CD4-positive, alpha-beta T cell (primary cell): Measurements from ENCODE around the gene PARVB. TPM values are rescaled to one million over a fixed set of nuclear protein-coding genes. Genes with fewer than 3 reads are reported as not detected.

ENCODE experiments used
- ATAC-seq: fragments of 200-7000 bp; cut with Tn5 transposase; one replicate; pipeline ENCODE4 v1.10.0; 2022; ENCODE audit warnings: mild to moderate bottlenecking; ENCODE audit not compliant: poor library complexity
- CTCF ChIA-PET: fragments of 350-600 bp; sonication (Branson Sonifier 250); formaldehyde crosslinking; loops from one replicate; lab custom pipeline; 2021; ENCODE audit warnings: antibody characterized with exemption, inconsistent platforms; lab: Charles Lee
- POLR2A ChIA-PET: fragments of 350-600 bp; sonication (Branson Sonifier 250); formaldehyde crosslinking; loops from one replicate; lab custom pipeline; 2021; ENCODE audit warnings: antibody characterized with exemption, inconsistent platforms; lab: Charles Lee
- DNase-seq, 14 experiments: peaks; one replicate each; pipeline ENCODE4 v3.0.0-alpha.2; 2013 to 2020; ENCODE audit warnings: mixed read lengths in 2 of 14
- H3K27ac ChIP-seq, 2 donors: one replicate each; pipeline versions ENCODE4 v1.5.1 to v1.7.0; 2013; ENCODE audit warnings: low read length in 2 of 2, low read depth in 1 of 2, mild to moderate bottlenecking in 1 of 2
- H3K27me3 ChIP-seq, 2 experiments: 1 replicate in 1 of 2; 2 replicates in 1 of 2; pipeline versions ENCODE4 v1.6.1 to v1.7.0; 2013; ENCODE audit warnings: low read length in 2 of 2, control low read depth in 1 of 2, mild to moderate bottlenecking in 1 of 2, moderate library complexity in 1 of 2; ENCODE audit not compliant: insufficient read depth in 2 of 2, control insufficient read depth in 1 of 2
- H3K36me3 ChIP-seq: one replicate; pipeline ENCODE4 v1.6.1; 2013; ENCODE audit warnings: low read length, control low read depth; ENCODE audit not compliant: insufficient read depth
- H3K4me1 ChIP-seq: one replicate; pipeline ENCODE4 v1.6.1; 2013; ENCODE audit warnings: low read length, control low read depth; ENCODE audit not compliant: insufficient read depth
- H3K4me3 ChIP-seq: one replicate; pipeline ENCODE4 v1.5.1; 2013; ENCODE audit warnings: mild to moderate bottlenecking, low read length, moderate library complexity
- H3K9me3 ChIP-seq, 2 experiments: 1 replicate in 1 of 2; 2 replicates in 1 of 2; pipeline versions ENCODE4 v1.6.1 to v1.7.0; 2013; ENCODE audit warnings: low read length in 2 of 2, mild to moderate bottlenecking in 2 of 2, control low read depth in 1 of 2, moderate library complexity in 1 of 2; ENCODE audit not compliant: control insufficient read depth in 1 of 2, insufficient read depth in 1 of 2
- H3K27ac Mint-ChIP-seq: one replicate; pipeline ENCODE4 v1.8.0; 2020; ENCODE audit warnings: mixed read lengths
- H3K27me3 Mint-ChIP-seq: one replicate; pipeline ENCODE4 v1.8.0; 2021; ENCODE audit warnings: mixed read lengths
- H3K36me3 Mint-ChIP-seq: one replicate; pipeline ENCODE4 v1.8.0; 2021; ENCODE audit warnings: low read depth, mixed read lengths
- H3K4me1 Mint-ChIP-seq: one replicate; pipeline ENCODE4 v1.8.0; 2021; ENCODE audit warnings: low read depth, mixed read lengths
- H3K4me3 Mint-ChIP-seq: one replicate; pipeline ENCODE4 v1.8.0; 2020; ENCODE audit warnings: mild to moderate bottlenecking, mixed read lengths
- H3K9me3 Mint-ChIP-seq: one replicate; pipeline ENCODE4 v1.8.0; 2020; ENCODE audit warnings: mixed read lengths
- intact Hi-C, 2 experiments: fragments of 100-400 bp; cut with DNase I in 1 of 2; cut with micrococcal nuclease in 1 of 2; formaldehyde crosslinking; loops; one replicate each; pipeline versions ENCODE4 v1.15.1 to v1.9.0; 2023 to 2025; cut with DNase I, micrococcal nuclease
- total RNA-seq, 174 experiments: library from RNA in 2 of 174; stranded (reverse) in 2 of 174; gene quantifications; one replicate each; pipeline ENCODE4 v1.2.3 and lab custom pipeline; 2021 to 2026
- TF ChIP-seq, protein P1 (sequence below): fragments of 200-600 bp; IDR thresholded peaks from one replicate; pipeline ENCODE4 v1.8.0; 2022; ENCODE audit warnings: antibody characterized with exemption, mild to moderate bottlenecking

Gene PARVB
- total RNA-seq, 2 experiments from 2014 or later: 6.2 to 6.4 TPM

DNA sequence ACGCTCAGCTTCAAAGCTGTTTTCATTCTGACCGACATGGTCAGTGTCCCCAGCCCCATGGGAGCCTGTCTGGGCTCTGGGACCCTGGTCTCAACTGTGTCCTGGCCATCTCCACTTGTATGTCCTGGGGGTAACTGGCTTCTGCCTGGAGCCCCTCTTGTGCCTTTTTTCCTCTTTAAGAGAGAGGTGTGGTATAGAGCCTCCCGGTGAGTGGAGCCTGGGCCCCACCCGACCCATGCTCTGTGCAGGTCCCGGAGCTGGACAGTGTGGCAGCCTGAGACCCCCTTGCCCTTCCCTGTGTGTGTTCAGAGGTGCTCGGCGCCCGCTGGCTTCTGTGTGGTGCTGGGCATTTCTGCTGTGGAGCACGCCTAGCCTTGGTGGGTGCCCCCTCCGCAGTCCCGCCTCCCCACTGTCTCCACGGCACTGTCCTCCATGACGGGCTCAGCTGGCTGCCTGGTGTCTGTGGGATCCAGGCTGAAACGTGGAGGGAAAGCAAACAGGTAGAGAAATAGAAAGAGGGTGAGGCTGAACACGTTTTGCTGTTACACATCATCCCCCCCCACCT lies 74.9 kb downstream of the PARVB start:
- H3K27ac Mint-ChIP-seq: no peak overlapping the region
- H3K9me3 ChIP-seq: no peaks in the 10 kb centered on the region
- no peak overlapping the region for H3K27ac ChIP-seq
- peaks cover 3% of the 10 kb centered on the region for H3K36me3 ChIP-seq
- H3K9me3 Mint-ChIP-seq: no peaks in the 10 kb centered on the region
- TF ChIP-seq, protein P1, sequence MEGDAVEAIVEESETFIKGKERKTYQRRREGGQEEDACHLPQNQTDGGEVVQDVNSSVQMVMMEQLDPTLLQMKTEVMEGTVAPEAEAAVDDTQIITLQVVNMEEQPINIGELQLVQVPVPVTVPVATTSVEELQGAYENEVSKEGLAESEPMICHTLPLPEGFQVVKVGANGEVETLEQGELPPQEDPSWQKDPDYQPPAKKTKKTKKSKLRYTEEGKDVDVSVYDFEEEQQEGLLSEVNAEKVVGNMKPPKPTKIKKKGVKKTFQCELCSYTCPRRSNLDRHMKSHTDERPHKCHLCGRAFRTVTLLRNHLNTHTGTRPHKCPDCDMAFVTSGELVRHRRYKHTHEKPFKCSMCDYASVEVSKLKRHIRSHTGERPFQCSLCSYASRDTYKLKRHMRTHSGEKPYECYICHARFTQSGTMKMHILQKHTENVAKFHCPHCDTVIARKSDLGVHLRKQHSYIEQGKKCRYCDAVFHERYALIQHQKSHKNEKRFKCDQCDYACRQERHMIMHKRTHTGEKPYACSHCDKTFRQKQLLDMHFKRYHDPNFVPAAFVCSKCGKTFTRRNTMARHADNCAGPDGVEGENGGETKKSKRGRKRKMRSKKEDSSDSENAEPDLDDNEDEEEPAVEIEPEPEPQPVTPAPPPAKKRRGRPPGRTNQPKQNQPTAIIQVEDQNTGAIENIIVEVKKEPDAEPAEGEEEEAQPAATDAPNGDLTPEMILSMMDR: no peak
- ATAC-seq: no peak
- H3K27me3 ChIP-seq: no peaks in the 10 kb centered on the region
- no peaks in the 10 kb centered on the region for H3K4me1 ChIP-seq
- no peaks in the 10 kb centered on the region for H3K4me1 Mint-ChIP-seq
- DNase-seq: no peak
- intact Hi-C loops: no loop called here
- ChIA-PET CTCF (no interaction called here), POLR2A (no interaction called here)
- H3K4me3 ChIP-seq: no peak overlapping the region
- no peaks in the 10 kb centered on the region for H3K27me3 Mint-ChIP-seq
- no peaks in the 10 kb centered on the region for H3K36me3 Mint-ChIP-seq
- no peak overlapping the region for H3K4me3 Mint-ChIP-seq

DNA sequence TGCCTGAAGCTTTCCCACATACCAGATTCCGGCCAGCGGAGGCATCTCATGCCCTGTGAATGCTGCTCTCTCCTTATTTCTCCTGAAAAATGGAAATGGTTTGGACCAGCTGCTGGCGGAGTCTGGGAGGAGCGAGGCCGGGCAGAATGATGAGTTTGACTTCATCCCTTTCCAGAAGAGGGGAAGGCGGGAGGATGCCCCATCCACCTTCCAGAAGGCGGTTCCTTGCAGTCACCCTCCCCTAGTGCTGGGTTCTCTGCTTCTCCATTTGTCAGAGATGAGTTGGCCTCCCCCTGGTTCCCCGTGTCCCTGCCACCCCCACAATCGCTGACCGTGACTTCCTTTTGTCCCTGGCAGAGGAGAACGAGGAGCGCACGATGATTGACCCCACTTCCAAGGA lies 75.6 kb downstream of the PARVB start:
- no peaks in the 10 kb centered on the region for H3K36me3 Mint-ChIP-seq
- Histone ChIP-seq H3K27me3 (no peaks in the 10 kb centered on the region), H3K27ac (no peak overlapping the region), H3K4me3 (no peak overlapping the region), H3K36me3 (peaks cover 4% of the 10 kb centered on the region), H3K4me1 (no peaks in the 10 kb centered on the region), H3K9me3 (no peaks in the 10 kb centered on the region)
- intact Hi-C loops: no loop called here
- no peak overlapping the region for H3K27ac Mint-ChIP-seq
- no peaks in the 10 kb centered on the region for H3K27me3 Mint-ChIP-seq
- H3K9me3 Mint-ChIP-seq: no peaks in the 10 kb centered on the region
- TF ChIP-seq, protein P1: no peak
- no peak for ATAC-seq
- POLR2A ChIA-PET: no interaction called here
- DNase-seq: no peak
- H3K4me3 Mint-ChIP-seq: no peak overlapping the region
- H3K4me1 Mint-ChIP-seq: no peaks in the 10 kb centered on the region
- CTCF ChIA-PET: no interaction called here

DNA sequence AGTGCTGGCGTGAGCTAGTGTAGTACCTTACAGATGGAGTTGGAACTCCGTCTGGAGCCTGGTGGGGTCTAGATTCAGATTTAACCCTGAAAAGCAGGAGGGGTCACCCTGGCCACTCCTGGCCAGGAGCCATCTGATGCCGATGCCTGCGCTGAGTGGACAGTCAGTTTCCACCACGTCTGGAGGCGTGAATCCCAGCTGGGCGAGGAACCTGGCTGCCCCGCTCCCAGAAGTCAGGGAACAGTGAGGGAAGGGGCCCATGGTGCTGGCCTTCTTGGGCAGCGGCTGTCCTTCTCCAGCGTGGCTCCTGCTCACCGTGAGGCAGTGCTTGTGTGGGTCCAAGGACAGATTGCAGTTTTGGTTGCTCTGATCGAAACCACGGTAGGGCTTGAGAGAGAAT lies 76.3 kb downstream of the PARVB start:
- no peaks in the 10 kb centered on the region for H3K4me1 Mint-ChIP-seq
- no peak overlapping the region for H3K27ac ChIP-seq

More for the DNA sequence above, 76.3 kb downstream of the PARVB start:
- no peaks in the 10 kb centered on the region for H3K9me3 ChIP-seq
- TF ChIP-seq, protein P1: no peak
- ChIA-PET POLR2A (no interaction called here), CTCF (no interaction called here)
- H3K4me3 Mint-ChIP-seq: no peak overlapping the region
- H3K36me3 ChIP-seq: peaks cover 4% of the 10 kb centered on the region
- H3K27me3 Mint-ChIP-seq: no peaks in the 10 kb centered on the region
- intact Hi-C loops: no loop called here
- no peaks in the 10 kb centered on the region for H3K27me3 ChIP-seq
- H3K4me1 ChIP-seq: no peaks in the 10 kb centered on the region
- no peak for ATAC-seq
- H3K9me3 Mint-ChIP-seq: no peaks in the 10 kb centered on the region
- no peak overlapping the region for H3K27ac Mint-ChIP-seq
- H3K4me3 ChIP-seq: no peak overlapping the region
- H3K36me3 Mint-ChIP-seq: no peaks in the 10 kb centered on the region
- DNase-seq: no peak
